ENCODE measurements around the gene TEKT5. TPM values are rescaled to one million over a fixed set of nuclear protein-coding genes. Genes with fewer than 3 reads are reported as not detected.

Gene TEKT5
- total and polyA plus RNA-seq, 8 donors: 0.28 to 22.8 (median 1.0) TPM; not detected in 2

DNA sequence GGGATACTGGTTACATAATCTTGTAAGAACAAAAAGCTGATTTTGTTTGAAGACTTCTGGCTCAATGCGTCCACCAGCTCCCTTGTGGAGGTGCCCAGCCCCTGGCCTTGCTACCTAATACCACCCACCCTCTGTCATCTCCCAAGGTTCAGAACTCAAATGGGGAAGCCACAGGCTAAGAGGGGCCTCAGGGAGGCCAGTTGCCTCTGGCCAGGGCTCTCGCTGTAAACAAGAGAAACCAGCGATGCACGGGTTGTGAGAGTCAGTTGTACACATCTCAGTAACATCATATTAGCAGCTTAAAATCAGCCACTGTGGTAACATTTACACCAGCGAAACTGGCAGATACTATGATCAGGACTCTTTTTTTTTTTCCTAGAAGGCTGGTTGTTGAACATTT lies 6.0 kb downstream of the TEKT5 start:
- intact Hi-C loops (cut with DNase I; ENCODE audit: low total_unique reads): no loop called here
- no peak for DNase-seq
- no peaks in the 10 kb centered on the region for H3K9me3 ChIP-seq
- H3K27me3 ChIP-seq: peaks cover 0 to 4% (median 0%) of the 10 kb centered on the region in 3 donors
- no peak for TF ChIP-seq POLR2AphosphoS5 (IDR thresholded peaks at IDR 0.05)
- peak overlapping the region in 1 of 5 donors; percentile 44 for H3K27ac ChIP-seq
- peaks cover 0 to 13% (median 11%) of the 10 kb centered on the region in 4 donors for H3K4me1 ChIP-seq
- H3K36me3 ChIP-seq: no peaks in the 10 kb centered on the region
- 67 to 77% (median 71%) methylated on average over 5 of the region's 5 CpGs for WGBS, 5 donors
- H3K4me3 ChIP-seq: peak overlapping the region in 1 of 4 donors; percentile 4

DNA sequence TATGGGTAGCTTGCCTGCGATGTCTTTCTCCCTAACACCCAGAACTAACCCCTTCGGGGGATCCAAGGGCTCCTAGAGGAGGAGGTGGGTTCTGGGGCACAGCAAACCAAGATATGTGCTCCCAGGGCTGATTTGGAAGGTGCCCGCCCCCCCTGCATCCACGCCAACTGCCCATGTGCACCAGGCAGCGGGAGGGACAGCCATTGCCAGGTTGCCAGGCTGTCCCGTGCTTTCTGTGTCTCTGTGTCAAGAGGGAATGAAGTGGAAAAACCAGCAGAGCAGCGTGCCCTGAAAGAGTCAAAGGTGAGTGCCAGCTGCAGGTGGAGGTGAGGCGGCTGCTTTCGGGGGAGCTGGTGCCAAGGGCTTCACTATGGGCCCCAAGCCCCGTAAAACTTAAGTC lies 6.4 kb downstream of the TEKT5 start:
- WGBS, 5 donors: 37 to 54% (median 50%) methylated on average over 10 of the region's 10 CpGs
- Histone ChIP-seq H3K27ac (peak overlapping the region in 1 of 5 donors; percentile 44), H3K4me3 (peak overlapping the region in 1 of 4 donors; percentile 4), H3K36me3 (no peaks in the 10 kb centered on the region), H3K4me1 (peaks cover 0 to 13% (median 11%) of the 10 kb centered on the region in 4 donors), H3K27me3 (peaks cover 0 to 4% (median 0%) of the 10 kb centered on the region in 3 donors), H3K9me3 (no peaks in the 10 kb centered on the region)
- intact Hi-C loops (cut with DNase I; ENCODE audit: low total_unique reads): no loop called here
- TF ChIP-seq POLR2AphosphoS5 (IDR thresholded peaks at IDR 0.05) (peak in 2 of 3 donors; percentile 21 to 57), POLR2A (IDR thresholded peaks at IDR 0.05) (no peak), CTCF (IDR thresholded peaks at IDR 0.05) (no peak), EP300 (IDR thresholded peaks at IDR 0.05) (no peak)
- DNase-seq: peak; percentile 79 to 84

DNA sequence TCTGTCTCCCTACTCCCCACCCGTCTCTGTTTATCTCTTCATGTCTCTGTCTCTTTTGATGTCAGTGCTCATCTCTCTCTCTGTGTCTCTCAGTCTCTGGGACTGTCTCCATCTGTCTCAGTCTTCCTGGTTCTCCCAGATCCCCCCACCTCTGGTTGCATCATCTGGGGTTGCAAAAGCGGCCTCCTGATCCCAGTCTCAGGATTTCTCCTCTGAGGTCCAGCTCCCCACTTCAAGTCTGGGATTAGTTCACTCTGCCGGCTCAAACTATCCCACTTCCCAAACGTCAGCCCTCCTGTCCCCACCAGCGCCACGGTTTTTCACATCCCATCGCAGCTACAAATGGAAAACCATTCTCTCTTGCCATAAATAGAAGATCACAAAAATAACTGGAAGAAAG lies 9.0 kb downstream of the TEKT5 start:
- Histone ChIP-seq H3K9me3 (no peaks in the 10 kb centered on the region), H3K4me1 (peaks cover 0 to 13% (median 11%) of the 10 kb centered on the region in 4 donors), H3K27me3 (no peaks in the 10 kb centered on the region), H3K27ac (no peak overlapping the region), H3K36me3 (no peaks in the 10 kb centered on the region), H3K4me3 (no peak overlapping the region)
- intact Hi-C loops (cut with DNase I; ENCODE audit: low total_unique reads): no loop called here
- 79 to 95% (median 87%) methylated on average over 7 of the region's 7 CpGs for WGBS, 5 donors
- TF ChIP-seq EP300 (IDR thresholded peaks at IDR 0.05) (no peak), POLR2AphosphoS5 (IDR thresholded peaks at IDR 0.05) (no peak), POLR2A (IDR thresholded peaks at IDR 0.05) (no peak), CTCF (IDR thresholded peaks at IDR 0.05) (no peak)
- no peak for DNase-seq

DNA sequence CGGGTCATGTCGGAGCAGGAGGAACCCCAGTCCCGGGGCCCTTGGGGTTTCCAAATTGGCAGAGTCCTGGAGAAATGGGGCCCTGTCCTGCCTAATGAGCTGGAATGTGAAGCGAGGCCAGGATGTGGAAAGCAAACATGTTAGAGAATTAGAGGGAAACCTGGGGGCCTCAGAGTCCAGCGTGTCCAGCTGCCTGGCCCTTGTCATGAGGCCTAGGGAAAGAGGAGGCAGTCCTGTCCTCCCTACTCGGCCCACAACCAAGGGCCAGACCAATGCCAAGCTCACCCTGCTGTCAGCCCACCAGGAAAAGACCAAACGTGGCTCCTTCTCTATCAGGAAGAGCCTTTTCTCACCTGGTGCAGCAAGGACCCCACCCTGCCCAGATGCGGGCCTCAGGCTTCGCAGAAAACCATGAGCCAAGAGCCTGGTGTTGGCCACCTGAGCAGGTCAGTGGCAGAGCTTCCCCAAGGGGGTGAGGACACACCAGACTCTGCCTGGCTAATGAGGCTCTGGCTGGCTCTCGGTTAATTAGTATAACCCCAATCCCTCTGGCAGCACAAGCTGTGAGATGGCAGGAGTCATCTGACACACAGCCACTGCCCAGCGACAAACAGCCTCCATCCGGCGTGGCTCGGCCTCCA lies 10.1 kb downstream of the TEKT5 start:
- Histone ChIP-seq H3K36me3 (no peaks in the 10 kb centered on the region), H3K27me3 (no peaks in the 10 kb centered on the region), H3K9me3 (no peaks in the 10 kb centered on the region), H3K27ac (no peak overlapping the region), H3K4me1 (peaks cover 0 to 13% (median 11%) of the 10 kb centered on the region in 4 donors), H3K4me3 (no peak overlapping the region)
- WGBS, 5 donors: 74 to 86% (median 75%) methylated on average over 11 to 14 of the region's 14 CpGs
- no peak for TF ChIP-seq EP300 (IDR thresholded peaks at IDR 0.05)
- no peak for TF ChIP-seq POLR2AphosphoS5 (IDR thresholded peaks at IDR 0.05)
- TF ChIP-seq POLR2A (IDR thresholded peaks at IDR 0.05): no peak
- no peak for TF ChIP-seq CTCF (IDR thresholded peaks at IDR 0.05)
- intact Hi-C loops (cut with DNase I; ENCODE audit: low total_unique reads): no loop called here
- DNase-seq: peak in 1 of 2 donors; percentile 14

DNA sequence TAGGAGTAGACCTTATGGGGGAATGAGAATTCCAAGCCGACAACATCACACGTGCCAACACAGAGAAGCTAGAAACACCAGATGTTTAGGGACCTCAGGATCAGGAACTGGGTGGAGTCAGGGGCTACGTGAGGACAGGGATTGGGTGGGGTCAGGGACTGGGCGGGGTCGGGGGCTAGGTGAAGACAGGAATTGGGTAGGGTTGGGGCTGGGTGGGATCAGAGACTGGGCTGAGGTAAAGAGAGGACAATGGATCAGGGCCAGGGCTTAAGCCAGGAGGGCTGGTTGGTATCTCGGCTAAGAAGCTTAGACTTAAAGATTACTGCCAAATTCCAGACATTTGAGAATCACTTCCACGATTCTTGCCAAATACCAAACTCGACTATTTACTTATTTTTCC lies 11.6 kb downstream of the TEKT5 start:
- Histone ChIP-seq H3K4me3 (no peak overlapping the region), H3K27me3 (no peaks in the 10 kb centered on the region), H3K9me3 (no peaks in the 10 kb centered on the region), H3K36me3 (no peaks in the 10 kb centered on the region), H3K4me1 (peaks cover 0 to 5% (median 2%) of the 10 kb centered on the region in 4 donors), H3K27ac (no peak overlapping the region)
- no peak for DNase-seq
- TF ChIP-seq POLR2AphosphoS5 (IDR thresholded peaks at IDR 0.05): no peak
- no peak for TF ChIP-seq EP300 (IDR thresholded peaks at IDR 0.05)
- no peak for TF ChIP-seq POLR2A (IDR thresholded peaks at IDR 0.05)
- no peak for TF ChIP-seq CTCF (IDR thresholded peaks at IDR 0.05)
- WGBS, 5 donors: 40 to 67% (median 49%) methylated on average over 7 to 8 of the region's 8 CpGs
- intact Hi-C loops (cut with DNase I; ENCODE audit: low total_unique reads): no loop called here

Measured in stomach (tissue), 9 donors.